ENCODE data around the gene SPAST.
A peak's percentile ranks its signal among the peaks of the same experiment; 100 is the strongest.
"Not testable (repeated sequence)": the region's sequence is repeated elsewhere in the genome, so short reads cannot be mapped to it uniquely, and the experiment has no call there.

The SPAST gene

GRCh38 chr2:32129086-32129485 lies 65.7 kb downstream of the SPAST start:
- no peak for DNase-seq

GRCh38 chr2:32135409-32135808 lies 72.1 kb downstream of the SPAST start:
- peak; percentile 22 for DNase-seq

GRCh38 chr2:32136097-32136496 lies 72.7 kb downstream of the SPAST start:
- no peak for DNase-seq

GRCh38 chr2:32151544-32151943 lies 88.2 kb downstream of the SPAST start:
- DNase-seq: not testable (repeated sequence)

DNA sequence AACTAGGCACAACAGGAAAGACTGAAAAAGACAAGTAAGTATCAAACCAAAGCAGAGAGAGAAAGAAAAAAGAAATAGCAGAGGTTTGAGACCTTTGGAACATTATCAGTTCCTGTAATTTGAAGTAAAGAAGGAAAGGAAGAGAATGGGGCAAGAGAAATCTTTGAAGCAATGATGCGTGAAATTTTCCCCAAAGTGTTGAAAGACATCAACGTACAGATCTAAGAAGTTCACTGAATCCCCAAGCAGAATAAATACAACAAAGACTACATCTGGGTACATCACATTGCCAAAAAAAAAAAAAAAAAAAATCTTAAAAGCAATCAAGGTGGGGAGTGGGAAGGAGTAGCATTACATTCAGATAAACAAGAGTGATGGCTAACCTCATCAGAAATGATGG lies 96.3 kb downstream of the SPAST start:
- no peak for DNase-seq

- DNase-seq: no peak
These were observed 97.9 kb downstream of the SPAST start for GRCh38 chr2:32161296-32161695.

DNA sequence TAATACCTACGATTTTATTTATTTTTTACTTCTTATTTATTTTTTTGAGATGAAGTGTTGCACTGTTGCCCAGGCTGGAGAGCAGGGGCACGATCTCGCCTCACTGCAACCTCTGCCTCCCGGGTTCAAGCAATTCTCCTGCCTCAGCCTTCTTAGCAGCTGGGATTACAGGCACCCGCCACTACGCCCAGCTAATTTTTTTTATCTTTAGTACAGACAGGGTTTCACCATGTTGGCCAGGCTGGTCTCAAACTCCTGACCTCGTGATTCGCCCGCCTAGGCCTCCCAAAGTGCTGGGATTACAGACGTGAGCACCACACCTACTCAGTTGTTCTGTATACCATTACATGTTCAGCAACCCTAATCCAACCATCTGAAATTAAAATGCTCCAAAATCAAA lies 100.9 kb downstream of the SPAST start:
- not testable (repeated sequence) for DNase-seq

GRCh38 chr2:32165027-32165347 lies 101.6 kb downstream of the SPAST start:
- not testable (repeated sequence) for DNase-seq

DNA sequence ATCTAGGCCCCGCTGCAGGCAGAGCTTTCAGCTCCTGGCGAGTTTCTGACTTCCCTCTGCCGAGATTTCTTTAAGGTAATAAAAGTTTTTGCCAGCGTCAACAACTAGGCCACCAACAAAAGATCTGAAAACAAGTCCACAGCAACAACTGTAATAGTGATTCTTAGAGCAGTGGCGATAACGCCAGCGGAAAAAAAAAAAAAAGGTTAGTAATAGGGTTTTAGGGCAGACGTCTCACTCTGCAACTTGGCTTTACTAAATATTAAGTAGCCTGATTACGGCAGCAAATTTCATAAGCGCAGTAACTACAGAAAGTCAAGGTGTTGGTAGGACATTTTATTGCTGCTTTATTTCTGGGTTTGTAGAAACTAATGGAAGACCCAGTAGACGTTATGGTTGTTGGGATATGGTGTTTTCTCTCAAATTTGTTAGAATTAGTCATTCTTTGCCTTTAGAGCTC lies 102.8 kb downstream of the SPAST start:
- no peak for DNase-seq

DNA sequence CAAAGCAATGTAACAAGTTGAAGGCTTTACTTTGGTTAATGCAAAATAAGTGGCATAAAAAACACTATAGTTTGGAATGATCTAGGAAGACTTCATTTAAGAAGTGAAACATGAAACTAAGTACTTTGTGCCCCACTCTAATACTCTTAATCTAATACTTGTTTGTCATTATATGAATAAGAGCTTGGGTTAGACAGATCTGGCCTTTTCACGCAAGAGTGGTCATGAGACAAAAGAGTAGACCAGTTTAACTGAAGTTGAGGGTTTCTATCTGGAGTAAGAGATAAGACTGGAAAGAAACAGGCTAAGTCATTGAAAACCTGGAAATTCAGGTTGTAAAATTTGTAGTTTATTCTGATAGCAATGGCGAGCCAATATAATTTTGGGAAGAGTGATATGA lies 105.2 kb downstream of the SPAST start:
- no peak for DNase-seq

- DNase-seq: no peak
These were observed 109.5 kb downstream of the SPAST start for GRCh38 chr2:32172870-32173269.

GRCh38 chr2:32182667-32183066 lies 119.3 kb downstream of the SPAST start:
- DNase-seq: no peak

GRCh38 chr2:32189011-32189410 lies 125.7 kb downstream of the SPAST start:
- no peak for DNase-seq

DNA sequence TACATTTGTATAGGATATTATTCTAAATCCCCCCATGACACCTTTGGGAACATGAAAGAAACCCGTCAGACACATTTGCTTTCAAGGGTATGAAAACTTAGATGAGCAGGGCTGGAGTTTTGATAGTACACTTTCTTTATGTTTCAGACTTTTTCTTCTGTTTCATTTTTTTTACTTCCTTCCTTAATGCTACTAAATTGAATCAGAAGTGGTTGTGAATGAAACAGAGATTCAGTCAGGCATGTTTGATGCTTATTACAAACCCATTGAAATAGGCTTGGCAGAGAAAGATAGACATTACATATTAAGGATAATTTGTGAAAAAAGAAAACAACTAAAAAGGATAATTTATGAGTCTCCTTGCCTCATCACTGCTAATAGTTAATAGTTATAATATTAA lies 129.1 kb downstream of the SPAST start:
- DNase-seq: no peak

GRCh38 chr2:32200814-32201213 lies 137.5 kb downstream of the SPAST start:
- no peak for DNase-seq

GRCh38 chr2:32203428-32203827 lies 140.1 kb downstream of the SPAST start:
- not testable (repeated sequence) for DNase-seq
